Cardiac fibroblast (primary cell): ENCODE data around the gene LRMDA.

ENCODE experiments used
- DNase-seq, 2 donors: peaks; one replicate each; pipeline versions ENCODE4 v3.0.0 to v3.0.0-alpha.2; 2010; ENCODE audit warnings: low read depth in 2 of 2
- H3K4me3 ChIP-seq, 2 donors: replicated peaks in 1 of 2; 1 replicate in 1 of 2; 2 replicates in 1 of 2; pipeline ENCODE4 v1.5.1; 2011; ENCODE audit warnings: low read depth in 2 of 2, low read length in 2 of 2, mild to moderate bottlenecking in 2 of 2, moderate library complexity in 1 of 2
- CTCF ChIP-seq: IDR thresholded peaks from one replicate; pipeline ENCODE4 v1.5.1; 2011; ENCODE audit warnings: low read depth, mild to moderate bottlenecking, low read length, inconsistent platforms

LRMDA gene

GRCh38 chr10:76543655-76544054 lies 1112.2 kb downstream of the LRMDA start:
- peak; percentile 35 to 74 for DNase-seq

GRCh38 chr10:76544789-76545188 lies 1113.4 kb downstream of the LRMDA start:
- no peak overlapping the region for H3K4me3 ChIP-seq
- no peak for DNase-seq
- TF ChIP-seq CTCF, result no peak

More at GRCh38 chr10:76543655-76544054, 1112.2 kb downstream of the LRMDA start:
- TF ChIP-seq CTCF, result no peak
- no peak overlapping the region for H3K4me3 ChIP-seq

- no peak for DNase-seq
- TF ChIP-seq CTCF, result no peak
- no peak overlapping the region for H3K4me3 ChIP-seq
Measured at GRCh38 chr10:76546411-76546810, 1115.0 kb downstream of the LRMDA start.

GRCh38 chr10:76547352-76547972 lies 1116.0 kb downstream of the LRMDA start:
- DNase-seq, result peak; percentile 84 to 89
- H3K4me3 ChIP-seq, result no peak overlapping the region
- peak; percentile 80 for TF ChIP-seq CTCF

- DNase-seq, result no peak
- no peak for TF ChIP-seq CTCF
- H3K4me3 ChIP-seq, result no peak overlapping the region
Measured at GRCh38 chr10:76548716-76549115, 1117.3 kb downstream of the LRMDA start.

- TF ChIP-seq CTCF, result no peak
- no peak for DNase-seq
- no peak overlapping the region for H3K4me3 ChIP-seq
Measured at GRCh38 chr10:76549171-76549570, 1117.7 kb downstream of the LRMDA start.

- H3K4me3 ChIP-seq, result no peak overlapping the region
- DNase-seq, result peak; percentile 3 to 31
- no peak for TF ChIP-seq CTCF
Measured at GRCh38 chr10:76550806-76551205, 1119.4 kb downstream of the LRMDA start.
